NOMO-1 (cell line): ENCODE results near the gene AKR1C4.
"Not testable (repeated sequence)": the region's sequence is repeated elsewhere in the genome, so short reads cannot be mapped to it uniquely, and the experiment has no call there.

ENCODE experiments used
- DNase-seq, 2 experiments: peaks; one replicate each; lab custom pipeline; 2025; ENCODE audit not compliant: unreplicated experiment in 2 of 2; lab: John Stamatoyannopoulos, UW

The AKR1C4 gene

DNA sequence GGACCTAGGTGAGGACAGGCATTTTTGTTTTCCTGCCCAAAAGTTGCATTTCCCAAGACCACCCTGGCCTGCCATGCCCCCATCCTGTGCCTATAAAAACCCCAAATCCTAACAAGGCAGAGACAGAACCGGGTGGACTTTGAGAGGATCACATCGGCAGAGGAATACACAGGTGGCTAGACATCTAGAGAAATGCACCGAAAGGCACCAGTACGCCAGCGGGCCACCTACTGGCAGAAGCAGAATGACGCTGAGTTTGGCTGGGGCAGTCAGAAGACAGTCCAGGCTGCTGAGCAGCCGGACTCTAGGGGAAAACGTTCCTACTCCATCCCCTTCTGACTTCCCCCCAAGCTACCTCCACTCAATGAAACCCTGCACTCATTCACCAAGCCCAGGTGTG is 2.8 kb downstream of the AKR1C4 start:
- DNase-seq = no peak

DNA sequence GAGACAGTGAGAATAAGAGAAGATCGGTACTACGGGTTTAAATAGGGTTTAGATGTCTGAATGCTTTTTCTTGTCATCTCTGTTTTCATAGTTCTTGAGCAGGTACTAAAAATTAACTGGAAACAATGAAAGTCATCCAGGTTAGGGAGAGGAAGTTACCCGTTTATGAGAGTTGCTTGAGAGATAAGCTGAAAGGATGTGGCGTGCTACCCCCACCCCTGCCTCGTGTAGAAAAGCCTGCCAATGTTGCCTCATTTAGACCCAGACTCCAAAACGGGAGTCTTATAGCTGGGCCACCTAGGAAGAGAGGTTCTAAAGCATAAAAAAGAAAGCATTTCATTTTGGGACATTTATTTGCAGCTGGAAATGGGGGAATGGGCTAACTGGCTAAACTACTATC is 10.2 kb downstream of the AKR1C4 start:
- no peak for DNase-seq

DNA sequence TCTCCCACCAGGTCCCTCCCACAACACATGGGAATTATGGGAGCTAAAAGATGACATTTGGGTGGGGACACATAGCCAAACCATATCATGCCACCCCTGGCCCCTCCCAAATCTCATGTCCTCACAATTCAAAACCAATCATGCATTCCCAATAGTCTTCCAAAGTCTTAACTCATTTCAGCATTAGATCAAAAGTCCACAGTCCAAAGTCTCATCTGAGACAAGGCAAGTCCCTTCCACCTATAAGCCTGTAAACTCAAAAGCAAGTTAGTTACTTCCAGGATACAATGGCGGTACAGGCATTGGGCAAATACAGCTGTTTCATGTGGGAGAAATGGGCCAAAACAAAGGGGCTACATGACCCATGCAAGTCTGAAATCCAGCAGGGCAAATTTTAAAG is 13.1 kb downstream of the AKR1C4 start:
- DNase-seq = not testable (repeated sequence)

GRCh38 chr10:5210261-5210660 is 13.6 kb downstream of the AKR1C4 start:
- not testable (repeated sequence) for DNase-seq

- DNase-seq = no peak
Measured at GRCh38 chr10:5211696-5212536, 15.3 kb downstream of the AKR1C4 start.

GRCh38 chr10:5216801-5217200 is 20.2 kb downstream of the AKR1C4 start:
- no peak for DNase-seq

DNA sequence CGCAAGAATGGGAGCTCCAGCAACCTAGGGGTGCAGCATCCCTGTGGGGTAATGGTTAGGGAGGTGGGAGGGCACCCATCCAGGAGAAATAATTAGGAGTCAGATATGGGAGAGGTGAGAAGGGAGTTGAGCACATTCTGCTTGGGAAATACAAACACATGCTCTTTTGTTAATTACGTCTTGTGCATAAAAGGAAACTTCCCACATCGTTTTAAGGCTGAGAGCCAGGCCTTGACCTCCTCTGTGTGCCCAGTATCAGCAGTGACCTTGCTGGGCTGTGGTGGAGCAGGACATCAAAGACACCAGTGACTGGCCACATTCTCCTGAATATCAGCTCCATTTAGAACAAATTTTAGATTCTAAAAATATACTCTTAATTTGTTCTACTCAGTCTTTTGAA is 22.6 kb downstream of the AKR1C4 start:
- no peak for DNase-seq

DNA sequence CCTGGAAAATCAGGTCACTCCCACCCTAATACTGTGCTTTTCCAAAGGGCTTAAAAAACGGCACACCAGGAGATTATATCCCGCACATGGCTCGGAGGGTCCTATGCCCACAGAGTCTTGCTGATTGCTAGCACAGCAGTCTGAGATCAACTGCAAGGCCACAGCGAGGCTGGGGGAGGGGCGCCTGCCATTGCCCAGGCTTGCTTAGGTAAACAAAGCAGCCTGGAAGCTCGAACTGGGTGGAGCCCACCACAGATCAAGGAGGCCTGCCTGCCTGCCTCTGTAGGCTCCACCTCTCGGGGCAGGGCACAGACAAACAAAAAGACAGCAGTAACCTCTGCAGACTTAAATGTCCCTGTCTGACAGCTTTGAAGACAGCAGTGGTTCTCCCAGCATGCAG is 26.3 kb downstream of the AKR1C4 start:
- DNase-seq = not testable (repeated sequence)

DNA sequence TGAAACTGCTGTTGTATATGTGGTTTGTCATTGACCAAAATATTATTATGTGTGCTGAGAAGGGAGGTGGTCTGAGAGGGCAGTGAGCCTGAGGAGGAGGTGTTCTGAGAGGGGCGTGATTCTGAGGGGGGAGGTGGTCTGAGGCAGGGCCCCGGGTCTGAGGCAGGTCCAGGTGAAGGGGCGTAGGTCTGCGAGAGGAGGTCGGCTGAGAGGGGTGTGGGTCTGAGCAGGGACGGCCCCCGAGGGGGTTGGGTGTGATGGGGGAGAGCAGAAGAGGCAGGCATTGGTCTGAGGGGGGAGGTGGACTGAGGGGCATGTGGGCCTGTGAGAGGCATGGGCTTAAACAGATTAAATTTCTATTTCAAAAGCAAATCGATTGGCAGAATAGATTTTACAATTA is 32.4 kb downstream of the AKR1C4 start:
- DNase-seq = no peak

DNA sequence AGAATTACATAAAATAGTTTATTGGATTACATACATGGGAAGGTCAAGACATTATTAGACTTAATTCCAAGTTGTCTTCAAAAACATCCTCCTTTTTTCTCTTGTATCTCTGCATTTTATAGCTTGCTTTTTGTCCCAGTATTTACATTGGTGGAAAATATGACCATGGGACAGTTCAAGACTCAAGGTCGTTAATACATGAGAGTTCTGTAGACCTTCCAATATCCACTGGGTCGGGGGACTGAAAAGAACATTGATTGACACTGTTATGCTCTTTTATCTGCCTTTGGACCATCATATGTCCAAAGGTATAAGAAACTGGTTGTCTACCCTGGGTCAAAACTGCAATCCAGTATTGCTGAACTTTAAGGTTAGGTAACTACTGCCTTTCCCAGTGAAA is 36.7 kb downstream of the AKR1C4 start:
- DNase-seq = no peak

DNA sequence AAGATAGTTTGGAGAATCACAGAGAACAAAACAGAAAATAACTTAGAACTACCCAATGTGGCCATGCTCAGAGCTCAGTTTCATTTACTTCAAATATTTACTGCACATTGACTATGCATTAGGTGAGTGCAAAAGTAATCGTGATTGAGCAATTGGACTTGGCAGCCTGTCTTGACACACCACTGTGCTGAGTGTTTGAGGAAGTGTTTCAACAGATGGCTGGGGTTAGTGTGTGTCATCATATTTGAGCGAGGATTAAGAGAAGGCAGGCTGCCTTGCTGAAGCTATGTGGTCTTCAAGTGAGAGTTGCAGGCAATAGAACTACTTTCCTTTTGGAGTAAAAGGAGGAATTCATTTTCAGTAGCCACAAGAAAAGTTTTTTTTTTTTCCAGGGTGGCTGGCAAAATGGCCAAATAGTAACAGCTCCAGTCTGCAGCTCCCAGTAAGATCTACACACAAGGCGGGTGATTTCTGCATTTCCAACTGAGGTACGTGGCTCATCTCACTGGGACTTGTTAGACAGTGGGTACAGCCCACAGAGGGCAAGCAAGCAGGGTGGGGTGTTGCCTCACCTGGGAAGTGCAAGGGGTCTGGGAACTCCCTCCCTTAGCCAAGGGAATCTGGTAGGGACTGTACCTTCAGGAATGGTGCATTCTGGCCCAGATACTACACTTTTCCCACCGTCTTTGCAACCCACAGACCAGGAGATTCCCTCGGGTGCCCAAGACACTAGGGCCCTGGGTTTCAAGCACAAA is 37.6 kb downstream of the AKR1C4 start:
- peak; percentile 76 to 97 for DNase-seq

DNA sequence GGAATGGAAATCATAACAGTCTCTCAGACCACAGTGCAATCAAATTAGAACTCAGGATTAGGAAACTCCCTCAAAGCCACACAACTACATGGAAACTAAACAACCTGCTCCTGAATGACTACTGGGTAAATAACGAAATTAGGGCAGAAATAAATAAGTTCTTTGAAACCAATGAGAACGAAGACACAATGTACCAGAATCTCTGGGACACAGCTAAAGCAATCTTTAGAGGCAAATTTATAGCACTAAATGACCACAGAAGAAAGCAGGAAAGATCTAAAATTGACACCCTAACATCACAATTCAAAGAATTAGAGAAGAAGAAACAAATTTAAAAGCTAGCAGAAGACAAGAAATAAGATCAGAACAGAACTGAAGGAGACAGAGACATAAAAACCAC is 40.9 kb downstream of the AKR1C4 start:
- not testable (repeated sequence) for DNase-seq

DNA sequence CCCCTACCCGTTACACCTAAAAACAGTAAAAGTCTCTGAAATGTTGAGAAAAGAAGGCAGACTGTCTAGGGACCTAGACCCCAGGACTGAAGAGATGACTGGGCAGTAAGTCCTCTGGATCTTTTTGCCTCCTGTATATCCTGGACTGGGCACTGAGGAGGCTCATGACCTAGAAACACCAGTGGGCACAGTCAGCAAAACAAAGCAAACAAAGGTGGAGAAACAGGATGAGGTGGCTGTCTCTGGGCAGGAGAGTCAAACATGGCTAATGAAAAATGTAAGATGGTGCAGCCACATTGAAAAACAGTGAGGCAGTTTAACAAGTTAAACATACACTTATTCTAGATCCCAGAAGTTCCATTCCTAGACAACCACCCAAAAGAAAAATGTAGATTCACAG is 45.9 kb downstream of the AKR1C4 start:
- no peak for DNase-seq

DNA sequence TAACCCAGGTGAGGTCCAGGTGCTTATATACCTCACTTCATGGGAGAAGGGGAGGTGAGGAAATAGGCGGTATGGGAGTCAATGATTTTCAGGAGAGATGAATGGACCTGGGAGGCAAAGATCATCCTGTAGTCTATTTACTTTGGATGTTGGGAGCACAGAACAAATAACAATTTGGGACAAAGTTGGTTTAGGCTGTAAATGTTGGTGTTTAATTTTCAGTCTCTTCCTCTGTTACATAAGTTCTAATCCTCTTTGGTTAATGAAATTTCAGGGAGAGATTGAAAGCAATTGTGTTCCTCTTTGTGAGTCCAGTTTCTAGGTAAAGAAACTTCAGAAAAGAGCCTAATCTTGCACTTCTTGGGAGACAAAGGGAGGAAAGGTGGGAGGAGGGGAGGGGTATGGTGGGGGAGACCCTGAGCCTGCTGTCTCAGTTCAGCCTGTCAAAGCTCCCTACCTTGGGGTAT is 46.9 kb downstream of the AKR1C4 start:
- DNase-seq = no peak

DNA sequence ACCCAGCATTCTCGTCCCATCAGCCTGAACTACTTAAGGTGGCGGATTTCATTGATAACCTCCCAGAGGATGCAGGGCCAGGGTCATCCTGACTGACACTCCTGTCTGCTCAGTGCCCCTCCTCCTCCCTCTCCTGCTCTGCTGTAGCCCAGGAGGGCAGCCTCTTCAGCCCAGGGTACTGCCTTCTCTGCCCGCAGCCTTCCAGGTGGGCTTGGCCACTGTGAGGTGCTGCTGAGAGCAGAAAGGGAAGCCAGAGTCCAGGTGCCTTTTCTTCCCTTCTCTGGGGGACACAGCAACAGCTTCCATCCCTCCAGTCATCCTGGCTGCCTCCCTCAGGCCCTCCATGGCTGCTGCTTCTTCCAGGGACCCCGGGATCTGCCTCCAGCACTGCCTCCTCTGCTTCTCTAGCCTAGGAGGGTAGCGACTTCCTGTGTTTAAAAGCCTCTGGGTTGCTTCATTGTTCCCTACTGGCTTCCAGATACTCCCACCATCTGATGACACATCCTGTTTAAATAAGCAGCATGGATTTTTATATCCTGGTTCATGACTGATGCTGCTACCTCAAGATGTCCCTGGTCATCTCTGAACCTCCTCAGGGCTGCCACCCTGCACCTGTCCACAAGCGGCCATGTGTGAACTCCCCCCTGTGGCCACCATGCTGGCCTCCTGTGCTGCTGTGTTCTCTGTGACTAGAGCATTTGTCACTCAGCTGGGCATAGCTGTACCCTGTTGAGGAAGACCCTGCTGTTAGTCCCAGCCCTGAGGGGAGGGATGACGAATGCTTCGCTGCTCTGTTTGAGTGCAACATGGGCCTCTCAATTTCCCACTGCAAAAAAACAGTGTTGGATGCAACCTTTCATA is 55.8 kb downstream of the AKR1C4 start:
- no peak for DNase-seq

- DNase-seq = no peak
Measured at GRCh38 chr10:5254488-5254887, 57.9 kb downstream of the AKR1C4 start.

DNA sequence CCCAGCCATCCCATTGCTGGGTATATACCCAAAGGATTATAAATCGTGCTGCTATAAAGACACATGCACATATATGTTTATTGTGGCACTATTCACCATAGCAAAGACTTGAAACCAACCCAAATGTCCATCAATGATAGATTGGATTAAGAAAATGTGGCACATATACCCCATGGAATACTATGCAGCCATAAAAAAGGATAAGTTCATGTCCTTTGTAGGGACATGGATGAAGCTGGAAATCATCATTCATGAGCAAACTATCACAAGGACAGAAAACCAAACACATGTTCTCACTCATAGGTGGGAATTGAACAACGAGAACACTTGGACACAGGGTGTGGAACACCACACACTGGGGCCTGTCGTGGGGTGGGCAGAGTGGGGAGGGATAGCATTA is 61.1 kb downstream of the AKR1C4 start:
- not testable (repeated sequence) for DNase-seq

DNA sequence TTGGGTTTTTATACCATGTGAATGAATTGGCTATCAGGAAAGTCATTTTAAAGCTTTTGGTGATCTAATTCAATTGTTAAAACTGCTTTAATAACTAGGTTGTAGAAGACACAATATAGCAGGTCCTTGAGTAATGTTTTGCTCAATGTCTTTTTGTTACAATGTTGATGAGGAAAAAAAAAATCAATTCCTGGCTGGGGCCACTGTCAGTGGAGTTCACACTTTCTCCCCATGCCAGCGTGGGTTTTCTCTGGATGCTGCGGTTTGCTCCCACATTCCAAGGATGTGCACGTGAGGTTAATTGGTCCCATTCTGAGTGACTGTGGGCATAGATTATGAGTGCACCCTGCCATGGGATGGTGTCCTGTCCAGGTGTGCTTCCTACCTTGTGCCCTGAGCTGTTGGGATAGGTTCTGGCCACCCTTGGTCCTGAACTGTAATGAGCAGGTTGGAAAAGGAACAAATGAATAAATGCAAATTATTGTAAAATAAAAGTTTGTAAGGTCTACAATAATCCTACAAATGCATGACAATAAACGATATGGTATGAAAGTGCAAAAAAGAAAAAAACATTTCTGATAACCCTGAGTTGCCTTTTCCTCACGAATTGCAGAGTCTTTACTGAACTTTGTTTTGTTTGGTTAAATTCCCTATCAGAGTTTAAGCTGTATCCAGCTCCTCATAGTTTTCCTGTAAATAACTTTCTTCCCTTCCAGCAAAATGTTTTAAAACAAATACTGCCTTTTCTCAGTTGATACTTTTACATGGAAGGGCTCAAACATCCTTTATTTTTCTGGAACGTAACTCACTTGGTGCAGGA is 62.7 kb downstream of the AKR1C4 start:
- no peak for DNase-seq

- DNase-seq = no peak
Measured at GRCh38 chr10:5259952-5260578, 63.4 kb downstream of the AKR1C4 start.

GRCh38 chr10:5260828-5261227 is 64.2 kb downstream of the AKR1C4 start:
- no peak for DNase-seq
